OCI-LY7 (cell line): ENCODE measurements around the gene ASPHD1.

Experiments
- EZH2phosphoT487 ChIP-seq: fragments of 200-600 bp; sonication (generic); IDR thresholded peaks from 2 replicates; pipeline ENCODE4 v1.6.1; 2018; ENCODE audit warnings: low read depth, borderline replicate concordance, mild to moderate bottlenecking, mixed run types, antibody characterized with exemption, low read length, moderate library complexity, mixed read lengths
- TF ChIP-seq, protein P1 (sequence below): fragments of 200-600 bp; sonication (generic); conservative IDR thresholded peaks from 2 replicates; pipeline ENCODE4 v1.5.1; 2014; ENCODE audit warnings: mild to moderate bottlenecking, antibody characterized with exemption, low read length, moderate library complexity, mixed read lengths

DNA sequence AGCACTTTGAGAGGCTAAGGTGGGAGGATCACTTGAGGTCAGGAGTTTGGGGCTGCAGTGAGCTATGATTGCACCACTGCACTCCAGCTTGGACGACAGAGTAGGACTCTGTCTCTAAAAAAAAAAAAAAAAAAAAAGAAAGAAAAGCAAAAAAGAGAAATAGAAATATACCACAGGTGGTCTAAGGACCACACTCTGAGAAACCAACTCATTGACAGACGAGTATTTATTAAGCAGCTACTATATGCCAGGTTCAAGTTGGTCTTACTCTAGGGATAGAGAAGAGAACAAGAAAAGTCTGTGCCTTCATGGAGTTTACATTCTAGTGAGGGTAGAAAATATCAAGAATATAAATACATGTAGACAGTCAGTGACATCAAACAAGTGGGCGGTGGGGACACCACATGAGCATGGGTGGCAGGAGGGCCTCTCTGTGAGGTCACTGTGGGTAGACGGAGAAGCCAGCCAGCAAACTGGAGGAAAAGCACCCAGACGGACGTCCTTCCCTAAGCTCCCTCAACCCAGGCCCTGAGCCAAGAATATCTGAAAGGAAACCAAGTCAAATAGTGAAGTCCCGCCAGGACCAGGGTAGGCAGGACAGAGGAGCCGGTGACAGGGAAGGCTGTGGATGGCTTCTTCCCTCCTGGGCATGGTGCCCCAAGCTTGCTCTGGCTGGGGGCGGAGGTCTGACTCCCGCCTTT lies 42.0 kb upstream of the ASPHD1 start:
- TF ChIP-seq, protein P1, sequence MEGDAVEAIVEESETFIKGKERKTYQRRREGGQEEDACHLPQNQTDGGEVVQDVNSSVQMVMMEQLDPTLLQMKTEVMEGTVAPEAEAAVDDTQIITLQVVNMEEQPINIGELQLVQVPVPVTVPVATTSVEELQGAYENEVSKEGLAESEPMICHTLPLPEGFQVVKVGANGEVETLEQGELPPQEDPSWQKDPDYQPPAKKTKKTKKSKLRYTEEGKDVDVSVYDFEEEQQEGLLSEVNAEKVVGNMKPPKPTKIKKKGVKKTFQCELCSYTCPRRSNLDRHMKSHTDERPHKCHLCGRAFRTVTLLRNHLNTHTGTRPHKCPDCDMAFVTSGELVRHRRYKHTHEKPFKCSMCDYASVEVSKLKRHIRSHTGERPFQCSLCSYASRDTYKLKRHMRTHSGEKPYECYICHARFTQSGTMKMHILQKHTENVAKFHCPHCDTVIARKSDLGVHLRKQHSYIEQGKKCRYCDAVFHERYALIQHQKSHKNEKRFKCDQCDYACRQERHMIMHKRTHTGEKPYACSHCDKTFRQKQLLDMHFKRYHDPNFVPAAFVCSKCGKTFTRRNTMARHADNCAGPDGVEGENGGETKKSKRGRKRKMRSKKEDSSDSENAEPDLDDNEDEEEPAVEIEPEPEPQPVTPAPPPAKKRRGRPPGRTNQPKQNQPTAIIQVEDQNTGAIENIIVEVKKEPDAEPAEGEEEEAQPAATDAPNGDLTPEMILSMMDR = no peak
- TF ChIP-seq EZH2phosphoT487 = no peak
